ENCODE measurements around the gene STXBP2.

STXBP2 gene

GRCh38 chr19:7662657-7663056 lies 25.7 kb downstream of the STXBP2 start:
- no peak for DNase-seq (ENCODE audit: low read depth)
- TF ChIP-seq CTCF (IDR thresholded peaks at IDR 0.05; ENCODE audit: control insufficient read depth, insufficient read depth, low read depth, low read length, missing control alignments) = no peak
- no peak overlapping the region for H3K4me3 ChIP-seq (ENCODE audit: control insufficient read depth, low read depth, low read length)

GRCh38 chr19:7663706-7664105 lies 26.8 kb downstream of the STXBP2 start:
- no peak overlapping the region for H3K4me3 ChIP-seq (ENCODE audit: control insufficient read depth, low read depth, low read length)
- DNase-seq (ENCODE audit: low read depth) = no peak
- no peak for TF ChIP-seq CTCF (IDR thresholded peaks at IDR 0.05; ENCODE audit: control insufficient read depth, insufficient read depth, low read depth, low read length, missing control alignments)

- TF ChIP-seq CTCF (IDR thresholded peaks at IDR 0.05; ENCODE audit: control insufficient read depth, insufficient read depth, low read depth, low read length, missing control alignments) = no peak
- no peak overlapping the region for H3K4me3 ChIP-seq (ENCODE audit: control insufficient read depth, low read depth, low read length)
- DNase-seq (ENCODE audit: low read depth) = no peak
Observed at GRCh38 chr19:7665076-7665475, 28.2 kb downstream of the STXBP2 start.

- no peak within 1 kb of the TSS for H3K4me3 ChIP-seq (ENCODE audit: control insufficient read depth, low read depth, low read length)
Observed at GRCh38 chr19:7668842-7669241, 31.9 kb downstream of the STXBP2 start, which contains the start of gene RETN. Gene RETN, plus strand, starts transcription at chr19:7669049. Its CDS starts 278 bp downstream, at chr19:7669327.

GRCh38 chr19:7669641-7670040 lies 32.7 kb downstream of the STXBP2 start:
- no peak overlapping the region for H3K4me3 ChIP-seq (ENCODE audit: control insufficient read depth, low read depth, low read length)
- no peak for DNase-seq (ENCODE audit: low read depth)
- no peak for TF ChIP-seq CTCF (IDR thresholded peaks at IDR 0.05; ENCODE audit: control insufficient read depth, insufficient read depth, low read depth, low read length, missing control alignments)

More at GRCh38 chr19:7668842-7669241, 31.9 kb downstream of the STXBP2 start, which contains the start of gene RETN:
- DNase-seq (ENCODE audit: low read depth) = no peak
- no peak for TF ChIP-seq CTCF (IDR thresholded peaks at IDR 0.05; ENCODE audit: control insufficient read depth, insufficient read depth, low read depth, low read length, missing control alignments)

GRCh38 chr19:7670150-7670783 lies 33.4 kb downstream of the STXBP2 start:
- no peak for DNase-seq (ENCODE audit: low read depth)
- H3K4me3 ChIP-seq (ENCODE audit: control insufficient read depth, low read depth, low read length) = no peak overlapping the region
- TF ChIP-seq CTCF (IDR thresholded peaks at IDR 0.05; ENCODE audit: control insufficient read depth, insufficient read depth, low read depth, low read length, missing control alignments) = no peak
